Muscle of back (tissue), 11 donors: Measurements from ENCODE around the gene ERBB3. TPM values are rescaled to one million over a fixed set of nuclear protein-coding genes. Genes with fewer than 3 reads are reported as not detected.
A peak's percentile ranks its signal among the peaks of the same experiment; 100 is the strongest.

Experiments used
- DNase-seq, 3 donors: peaks; one replicate each; pipeline versions ENCODE4 v3.0.0 to v3.0.0-alpha.2; 2013
- polyA plus RNA-seq, 10 donors: library from polyadenylated mRNA; unstranded; fragments of 120-200 nt; gene quantifications; one replicate each; pipeline ENCODE4 v1.2.1, GENCODE V29; 2013; ENCODE audit not compliant: insufficient read length in 10 of 10

ERBB3 gene
- polyA plus RNA-seq, 10 donors: 83.9 to 228 (median 151) TPM

- DNase-seq: no peak
Measured at GRCh38 chr12:56078427-56078826, 1.5 kb upstream of the ERBB3 start.

DNA sequence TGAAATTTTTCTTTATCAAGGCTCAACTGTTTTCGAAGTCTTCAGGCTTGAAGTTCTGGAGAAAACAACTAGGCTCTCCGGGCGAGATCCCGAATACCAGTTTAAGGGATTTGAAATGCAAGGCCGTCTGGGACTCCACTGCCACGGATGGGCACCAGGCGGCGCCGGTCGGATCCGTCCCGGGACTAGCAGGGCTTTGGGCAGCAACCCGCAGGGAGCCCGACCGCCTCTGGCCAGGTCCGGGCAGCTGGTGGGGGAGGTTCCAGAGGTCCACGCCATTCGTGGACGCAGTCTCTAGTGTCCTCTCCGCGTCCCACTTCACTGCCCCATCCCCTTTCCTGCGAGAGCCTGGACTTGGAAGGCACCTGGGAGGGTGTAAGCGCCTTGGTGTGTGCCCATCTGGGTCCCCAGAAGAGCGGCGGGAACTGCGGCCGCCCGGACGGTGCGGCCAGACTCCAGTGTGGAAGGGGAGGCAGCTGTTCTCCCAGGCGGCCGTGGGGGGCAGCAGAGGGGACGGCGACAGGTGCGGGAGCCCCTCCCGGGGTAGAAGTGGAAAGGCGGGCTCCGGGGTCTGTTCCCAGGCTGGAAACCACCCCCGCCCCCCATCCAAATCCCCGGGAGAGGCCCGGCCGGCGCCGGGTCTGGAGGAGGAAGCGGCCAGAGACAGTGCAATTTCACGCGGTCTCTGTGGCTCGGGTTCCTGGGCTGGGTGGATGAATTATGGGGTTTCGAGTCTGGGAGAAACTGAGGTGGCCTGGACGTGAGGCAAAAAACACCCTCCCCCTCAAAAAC is 838 bp upstream of the ERBB3 start:
- DNase-seq: peak; percentile 59 to 85 (median 67)

DNA sequence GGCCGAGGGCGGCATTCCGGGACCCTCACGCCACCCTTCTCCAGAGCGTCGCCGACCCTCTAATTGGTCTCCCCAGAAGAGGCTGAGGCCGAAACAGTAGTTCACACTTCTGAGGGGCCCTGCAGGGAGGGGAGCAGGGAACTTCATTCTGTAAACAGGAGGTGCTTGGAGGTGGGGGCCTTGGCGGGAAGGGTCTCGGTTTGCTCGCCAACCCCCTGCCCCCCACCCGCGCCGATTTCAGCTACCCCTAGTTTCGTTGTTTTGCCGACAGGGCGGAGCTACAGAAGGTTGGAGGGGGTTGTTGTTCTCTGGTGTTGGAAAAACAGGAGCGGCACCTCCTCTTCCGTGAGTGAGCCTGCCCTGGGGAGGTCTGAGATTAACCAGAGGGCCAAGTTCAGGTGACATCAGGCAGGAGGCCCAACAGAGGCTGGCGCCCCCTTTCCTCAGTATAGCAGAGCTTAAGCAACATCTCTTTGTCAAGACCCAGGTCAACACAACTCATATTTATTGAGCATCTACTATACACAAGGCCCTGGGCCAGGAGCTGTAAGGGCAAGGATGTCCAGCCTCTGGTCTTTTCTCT is 682 bp downstream of the ERBB3 start:
- peak in 1 of 3 donors; percentile 21 for DNase-seq

GRCh38 chr12:56081393-56082347 is 1.7 kb downstream of the ERBB3 start:
- peak; percentile 56 to 67 (median 60) for DNase-seq

DNA sequence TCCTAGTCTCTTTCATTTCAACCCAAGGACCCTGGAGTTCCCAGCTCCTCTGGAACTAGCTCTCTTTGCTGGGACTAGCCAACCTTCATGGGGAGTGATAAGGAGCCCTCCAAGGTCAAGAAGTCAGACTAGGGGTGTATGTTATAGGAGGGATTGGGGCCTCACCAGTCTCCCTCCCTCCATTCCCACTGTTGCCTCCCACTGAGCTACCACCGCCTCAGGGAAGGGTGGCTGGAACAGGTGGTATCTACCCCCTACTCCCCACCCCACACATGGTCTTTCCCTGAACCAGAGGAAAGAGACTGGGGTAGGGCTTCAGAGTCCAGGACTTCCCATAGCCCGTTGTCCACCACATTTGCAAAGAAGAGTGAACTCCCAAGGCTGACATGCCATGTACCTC is 2.4 kb downstream of the ERBB3 start:
- DNase-seq: no peak

- DNase-seq: no peak
Measured at GRCh38 chr12:56082967-56083366, 3.0 kb downstream of the ERBB3 start.

DNA sequence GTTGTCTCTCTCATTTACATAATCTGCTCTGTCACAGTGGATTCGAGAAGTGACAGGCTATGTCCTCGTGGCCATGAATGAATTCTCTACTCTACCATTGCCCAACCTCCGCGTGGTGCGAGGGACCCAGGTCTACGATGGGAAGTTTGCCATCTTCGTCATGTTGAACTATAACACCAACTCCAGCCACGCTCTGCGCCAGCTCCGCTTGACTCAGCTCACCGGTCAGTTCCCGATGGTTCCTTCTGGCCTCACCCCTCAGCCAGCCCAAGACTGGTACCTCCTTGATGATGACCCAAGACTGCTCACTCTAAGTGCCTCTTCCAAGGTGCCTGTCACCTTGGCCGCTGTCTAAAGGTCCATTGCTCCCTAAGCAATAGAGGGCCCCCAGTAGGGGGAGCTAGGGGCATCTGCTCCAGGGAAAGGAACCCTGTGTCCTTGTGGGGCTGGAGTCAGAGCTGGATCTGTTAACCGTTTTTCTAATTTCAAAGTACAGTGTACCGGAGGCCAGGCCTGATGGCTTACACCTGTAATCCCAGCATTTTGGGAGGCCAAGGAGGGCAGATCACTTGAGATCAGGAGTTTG is 5.1 kb downstream of the ERBB3 start:
- no peak for DNase-seq

DNA sequence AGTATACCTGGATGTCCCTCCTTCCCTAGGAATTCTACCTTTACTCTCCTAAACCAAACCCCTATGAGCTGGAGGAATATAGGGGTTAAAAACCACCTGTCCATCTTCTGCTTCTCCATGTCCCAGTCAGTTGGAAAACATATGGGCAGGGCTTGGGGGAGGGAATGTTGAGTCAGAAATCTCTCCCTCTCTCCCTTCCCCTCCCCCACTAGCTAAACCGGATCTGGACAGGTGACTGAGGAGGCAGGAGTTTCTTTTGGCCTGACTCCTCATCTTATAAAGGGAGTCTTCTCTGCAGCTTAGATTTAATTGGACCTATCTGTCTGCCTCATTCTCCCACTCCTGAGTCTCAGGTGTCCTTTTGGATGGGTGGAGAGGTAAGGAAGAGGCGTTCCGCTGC is 6.1 kb downstream of the ERBB3 start:
- DNase-seq: no peak

DNA sequence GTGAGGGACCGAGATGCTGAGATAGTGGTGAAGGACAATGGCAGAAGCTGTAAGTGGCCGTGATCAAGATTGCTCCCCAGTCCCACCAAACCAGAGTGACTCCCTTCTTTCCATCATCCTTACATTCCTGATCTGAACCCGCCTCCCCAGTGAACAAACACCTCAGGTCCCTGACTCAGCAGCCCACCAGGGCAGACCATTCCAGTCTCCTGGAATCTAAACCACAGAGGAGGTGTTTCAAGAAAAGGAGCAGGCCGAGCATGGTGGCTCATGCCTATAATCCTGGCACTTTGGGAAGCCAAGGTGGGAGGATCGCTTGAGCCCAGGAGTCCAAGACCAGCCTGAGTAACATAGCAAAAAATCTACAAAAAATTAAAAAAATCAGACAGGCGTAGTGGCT is 6.6 kb downstream of the ERBB3 start:
- no peak for DNase-seq

DNA sequence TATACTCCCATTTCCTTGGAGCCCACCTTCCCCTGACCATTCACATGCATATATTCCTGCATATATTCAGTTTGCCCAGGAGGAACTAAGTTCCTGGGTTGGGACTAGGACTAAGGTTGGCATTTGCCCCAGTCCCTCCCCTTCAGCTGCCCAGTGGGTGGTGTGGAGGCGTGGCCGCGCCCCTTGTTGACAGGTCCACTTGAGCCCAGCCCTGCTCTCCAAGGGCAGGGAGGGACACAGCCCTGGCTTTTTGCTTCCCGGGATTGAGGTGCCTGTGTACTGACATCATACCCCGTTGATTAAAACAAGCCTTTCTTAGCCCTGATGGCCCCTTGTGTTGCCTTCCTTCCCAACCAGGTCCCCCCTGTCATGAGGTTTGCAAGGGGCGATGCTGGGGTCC is 7.3 kb downstream of the ERBB3 start:
- no peak for DNase-seq

- no peak for DNase-seq
Measured at GRCh38 chr12:56097738-56098137, 17.8 kb downstream of the ERBB3 start.

- DNase-seq: no peak
Measured at GRCh38 chr12:56098592-56098991, 18.6 kb downstream of the ERBB3 start.

DNA sequence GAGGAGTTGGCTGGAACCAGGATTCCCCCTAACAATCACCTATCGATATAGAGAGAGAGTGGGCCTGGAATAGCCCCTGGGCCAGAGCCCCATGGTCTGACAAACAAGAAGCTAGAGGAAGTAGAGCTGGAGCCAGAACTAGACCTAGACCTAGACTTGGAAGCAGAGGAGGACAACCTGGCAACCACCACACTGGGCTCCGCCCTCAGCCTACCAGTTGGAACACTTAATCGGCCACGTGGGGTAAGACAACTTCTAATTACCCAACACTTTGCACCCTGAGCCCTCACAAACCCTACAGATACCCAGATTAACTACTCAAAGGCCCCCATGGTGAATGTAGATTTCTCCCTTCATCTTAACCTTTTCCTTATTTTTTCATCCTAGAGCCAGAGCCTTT is 19.8 kb downstream of the ERBB3 start:
- no peak for DNase-seq

DNA sequence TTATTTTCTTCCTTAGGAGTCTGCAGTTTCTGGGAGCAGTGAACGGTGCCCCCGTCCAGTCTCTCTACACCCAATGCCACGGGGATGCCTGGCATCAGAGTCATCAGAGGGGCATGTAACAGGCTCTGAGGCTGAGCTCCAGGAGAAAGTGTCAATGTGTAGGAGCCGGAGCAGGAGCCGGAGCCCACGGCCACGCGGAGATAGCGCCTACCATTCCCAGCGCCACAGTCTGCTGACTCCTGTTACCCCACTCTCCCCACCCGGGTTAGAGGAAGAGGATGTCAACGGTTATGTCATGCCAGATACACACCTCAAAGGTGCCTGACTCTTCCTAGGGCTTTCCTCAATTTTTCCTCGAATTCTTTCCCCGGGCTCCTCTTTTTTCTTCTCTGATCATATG is 21.1 kb downstream of the ERBB3 start:
- no peak for DNase-seq

DNA sequence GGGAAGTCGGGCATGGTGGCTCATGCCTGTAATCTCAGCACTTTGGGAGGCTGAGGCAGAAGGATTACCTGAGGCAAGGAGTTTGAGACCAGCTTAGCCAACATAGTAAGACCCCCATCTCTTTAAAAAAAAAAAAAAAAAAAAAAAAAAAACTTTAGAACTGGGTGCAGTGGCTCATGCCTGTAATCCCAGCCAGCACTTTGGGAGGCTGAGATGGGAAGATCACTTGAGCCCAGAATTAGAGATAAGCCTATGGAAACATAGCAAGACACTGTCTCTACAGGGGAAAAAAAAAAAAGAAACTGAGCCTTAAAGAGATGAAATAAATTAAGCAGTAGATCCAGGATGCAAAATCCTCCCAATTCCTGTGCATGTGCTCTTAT is 22.7 kb downstream of the ERBB3 start:
- no peak for DNase-seq

GRCh38 chr12:56103066-56103711 is 23.2 kb downstream of the ERBB3 start:
- DNase-seq: no peak

GRCh38 chr12:56103823-56104108 is 23.8 kb downstream of the ERBB3 start:
- DNase-seq: no peak

- peak; percentile 97 to 99 (median 99) for DNase-seq
Measured at GRCh38 chr12:56104109-56104814, 24.3 kb downstream of the ERBB3 start, which contains the start of gene PA2G4. Gene PA2G4 (plus strand): TSS chr12:56104559. CDS start chr12:56104738, 179 bp downstream.

GRCh38 chr12:56104815-56105608 is 25.0 kb downstream of the ERBB3 start:
- DNase-seq: no peak

GRCh38 chr12:56105609-56105902 is 25.6 kb downstream of the ERBB3 start:
- DNase-seq: no peak
